HepG2 (cell line): ENCODE results near the gene POLR3E. TPM values are rescaled to one million over a fixed set of nuclear protein-coding genes. Genes with fewer than 3 reads are reported as not detected.

Experiments
- CENPT ChIP-seq: sonication (generic); formaldehyde crosslinking; IDR thresholded peaks from 2 replicates; pipeline ENCODE4 v1.8.0; 2022; ENCODE audit warnings: low read depth, mild to moderate bottlenecking, moderate library complexity, missing genetic modification reagents
- DPF2 ChIP-seq: sonication (generic); formaldehyde crosslinking; IDR thresholded peaks from 2 replicates; pipeline ENCODE4 v1.4.0; 2020; ENCODE audit warnings: mild to moderate bottlenecking, low read depth, missing genetic modification reagents, borderline replicate concordance
- EED ChIP-seq: sonication (generic); formaldehyde crosslinking; IDR thresholded peaks from 2 replicates; pipeline ENCODE4 v1.5.0; 2020; ENCODE audit warnings: mild to moderate bottlenecking, missing genetic modification reagents
- MED1 ChIP-seq: sonication (generic); formaldehyde crosslinking; IDR thresholded peaks from 2 replicates; pipeline ENCODE4 v1.4.0; 2020; ENCODE audit warnings: missing genetic modification reagents
- NAIF1 ChIP-seq: sonication (generic); formaldehyde crosslinking; IDR thresholded peaks from 2 replicates; pipeline ENCODE4 v1.5.0; 2020; ENCODE audit warnings: mild to moderate bottlenecking, missing genetic modification reagents, borderline replicate concordance
- NFE2L2 ChIP-seq: fragments of 150-350 bp; IDR thresholded peaks from 2 replicates; pipeline ENCODE4 v1.6.1; 2014; ENCODE audit warnings: low read length
- SKI ChIP-seq: fragments of 450-650 bp; IDR thresholded peaks from one replicate; pipeline ENCODE4 v1.6.1; 2018; ENCODE audit warnings: mild to moderate bottlenecking; ENCODE audit not compliant: partially characterized antibody
- TEAD3 ChIP-seq: optimal IDR thresholded peaks from 2 replicates; pipeline ENCODE3; 2016; ENCODE audit warnings: borderline replicate concordance
- YEATS2 ChIP-seq: sonication (generic); formaldehyde crosslinking; IDR thresholded peaks from 2 replicates; pipeline ENCODE4 v1.4.0; 2020; ENCODE audit warnings: missing genetic modification reagents, borderline replicate concordance
- ZEB1 ChIP-seq: IDR thresholded peaks from 2 replicates; pipeline ENCODE4 v1.6.1; 2012; ENCODE audit warnings: mild to moderate bottlenecking, low read depth, inconsistent platforms; ENCODE audit not compliant: insufficient replicate concordance
- ZMYM3 ChIP-seq: sonication (generic); formaldehyde crosslinking; IDR thresholded peaks from 2 replicates; pipeline ENCODE4 v1.5.1; 2020; ENCODE audit warnings: mild to moderate bottlenecking, missing genetic modification reagents
- ZNF256 ChIP-seq: sonication (generic); formaldehyde crosslinking; conservative IDR thresholded peaks from 2 replicates; pipeline ENCODE4 v1.4.0; 2020; ENCODE audit warnings: missing genetic modification reagents
- ZNF335 ChIP-seq: sonication (generic); formaldehyde crosslinking; IDR thresholded peaks from 2 replicates; pipeline ENCODE4 v1.4.0; 2020; ENCODE audit warnings: missing genetic modification reagents
- ZNF34 ChIP-seq: sonication (generic); formaldehyde crosslinking; IDR thresholded peaks from 2 replicates; pipeline ENCODE4 v1.4.0; 2020; ENCODE audit warnings: mild to moderate bottlenecking, missing genetic modification reagents, borderline replicate concordance
- ZNF460 ChIP-seq: sonication (generic); formaldehyde crosslinking; IDR thresholded peaks from 2 replicates; pipeline ENCODE4 v1.5.1; 2020; ENCODE audit warnings: missing genetic modification reagents, mild to moderate bottlenecking, borderline replicate concordance
- ZNF484 ChIP-seq: sonication (generic); formaldehyde crosslinking; IDR thresholded peaks from 2 replicates; pipeline ENCODE4 v1.5.1; 2020; ENCODE audit warnings: mild to moderate bottlenecking, low read depth, missing genetic modification reagents, borderline replicate concordance
- ZNF567 ChIP-seq: sonication (generic); formaldehyde crosslinking; IDR thresholded peaks from 2 replicates; pipeline ENCODE4 v1.8.1; 2023; ENCODE audit warnings: mild to moderate bottlenecking, missing genetic modification reagents, borderline replicate concordance
- ZNF570 ChIP-seq: sonication (generic); formaldehyde crosslinking; IDR thresholded peaks from 2 replicates; pipeline ENCODE4 v1.4.0; 2020; ENCODE audit warnings: mild to moderate bottlenecking, missing genetic modification reagents, borderline replicate concordance
- ZNF737 ChIP-seq: sonication (generic); formaldehyde crosslinking; IDR thresholded peaks from 2 replicates; pipeline ENCODE4 v1.5.0; 2020; ENCODE audit warnings: missing genetic modification reagents, mild to moderate bottlenecking, borderline replicate concordance
- ZNF790 ChIP-seq: sonication (generic); formaldehyde crosslinking; IDR thresholded peaks from 2 replicates; pipeline ENCODE4 v1.8.0; 2022; ENCODE audit warnings: missing genetic modification reagents, mild to moderate bottlenecking, borderline replicate concordance
- polyA plus RNA-seq, 8 experiments: library from polyadenylated mRNA; depleted of rRNA in 3 of 8; stranded (reverse) in 7 of 8; unstranded in 1 of 8; fragments of >200 nt; fragmentation: Illumina TruSeq in 4 of 8; extraction: Trizol in 4 of 8; gene quantifications; 2 replicates each; pipeline versions ENCODE4 v1.2.1 to v1.2.3, GENCODE V29; 2011 to 2016; ENCODE audit warnings: low read depth in 4 of 8, missing spikeins in 1 of 8, mixed read lengths in 1 of 8; ENCODE audit not compliant: insufficient read depth in 1 of 8
- total RNA-seq, 5 experiments: library from RNA; depleted of rRNA; stranded (reverse); fragments of >200 nt; fragmentation: Illumina TruSeq; extraction: Trizol; gene quantifications; 2 replicates each; pipeline ENCODE4 v1.2.3, GENCODE V29; 2016; ENCODE audit warnings: low read depth in 1 of 5
- TF ChIP-seq, protein P1 (sequence below): sonication (generic); formaldehyde crosslinking; IDR thresholded peaks from 2 replicates; pipeline ENCODE4 v1.8.0; 2022; ENCODE audit warnings: missing genetic modification reagents, mild to moderate bottlenecking, inconsistent platforms, borderline replicate concordance
- TF ChIP-seq, protein P2 (sequence below): sonication (generic); formaldehyde crosslinking; IDR thresholded peaks from 2 replicates; pipeline ENCODE4 v1.5.0; 2020; ENCODE audit warnings: mild to moderate bottlenecking, missing genetic modification reagents, moderate library complexity
- TF ChIP-seq, protein P3 (sequence below): sonication (generic); formaldehyde crosslinking; conservative IDR thresholded peaks from 2 replicates; pipeline ENCODE4 v1.8.0; 2022; ENCODE audit warnings: missing genetic modification reagents

The POLR3E gene
- total and polyA plus RNA-seq, 2 of the 13 experiments (the other 11 are each of a cell fraction or from before 2014, with no cell fraction given): 135 to 262 TPM

DNA sequence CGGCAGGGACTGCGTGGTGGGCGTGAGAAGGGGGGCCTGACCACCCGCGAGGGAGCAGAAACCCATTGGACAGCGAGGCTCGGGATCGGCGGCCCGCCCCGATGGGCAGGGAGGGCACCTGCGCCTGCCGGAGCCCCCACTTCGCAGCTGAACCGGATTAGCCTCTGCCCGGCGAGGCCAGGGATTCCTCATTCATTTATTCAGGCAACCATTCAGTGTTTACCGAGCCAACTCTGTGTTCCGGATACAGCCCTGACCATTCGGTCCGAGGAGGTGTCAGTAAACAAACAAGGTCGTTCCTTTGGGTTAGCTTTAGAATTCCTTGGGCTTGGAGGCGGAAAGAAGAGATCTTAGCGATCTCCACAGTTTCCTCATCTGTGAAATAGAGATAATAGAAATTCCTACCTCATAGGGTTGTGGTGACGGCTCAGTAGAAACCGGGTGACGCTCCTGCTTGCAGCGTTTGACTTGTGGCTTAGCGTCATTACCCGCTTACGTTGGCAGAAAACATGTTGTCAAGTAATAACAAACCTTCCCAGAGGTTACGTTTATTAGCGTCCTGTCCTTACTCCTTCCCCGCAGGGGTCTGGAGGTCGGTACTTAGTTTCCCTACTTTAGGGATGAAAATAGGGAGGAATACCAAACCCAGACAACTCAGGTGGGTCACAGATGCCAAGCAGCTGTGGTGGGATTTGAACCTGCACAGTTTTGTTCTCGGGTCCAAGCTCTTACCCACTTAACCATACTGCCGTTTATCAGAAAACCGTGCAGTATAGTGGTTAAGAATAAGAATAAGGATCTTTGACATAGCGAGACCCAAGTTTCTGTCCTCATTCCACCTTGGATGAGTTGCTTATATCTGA lies 893 bp downstream of the POLR3E start (continued):
- TF ChIP-seq ZEB1 (peak; percentile 17), YEATS2 (CRISPR knock-in tag) (no peak), ZNF737 (CRISPR knock-in tag) (no peak), ZNF484 (no peak), ZNF34 (0 out of 2 replicates have a peak, but pooled peaks have one; percentile 44), SKI (peak; percentile 37), ZNF335 (CRISPR knock-in tag) (no peak), ZMYM3 (0 out of 2 replicates have a peak, but pooled peaks have one; percentile 8), NAIF1 (CRISPR knock-in tag) (0 out of 2 replicates have a peak, but pooled peaks have one; percentile 50), ZNF567 (CRISPR knock-in tag) (no peak; the same call in 1 of the 2 replicates), NFE2L2 (no peak), CENPT (CRISPR knock-in tag) (peak; percentile 39), ZNF460 (CRISPR knock-in tag) (no peak), DPF2 (CRISPR knock-in tag) (0 out of 2 replicates have a peak, but pooled peaks have one; percentile 13), ZNF790 (CRISPR knock-in tag) (no peak), ZNF570 (CRISPR knock-in tag) (0 out of 2 replicates have a peak, but pooled peaks have one; percentile 65), EED (CRISPR knock-in tag) (0 out of 2 replicates have a peak, but pooled peaks have one; percentile 3), ZNF256 (CRISPR knock-in tag) (peak; percentile 80), MED1 (CRISPR knock-in tag) (peak; percentile 48), TEAD3 (CRISPR knock-in tag) (no peak)
- TF ChIP-seq, protein P1, sequence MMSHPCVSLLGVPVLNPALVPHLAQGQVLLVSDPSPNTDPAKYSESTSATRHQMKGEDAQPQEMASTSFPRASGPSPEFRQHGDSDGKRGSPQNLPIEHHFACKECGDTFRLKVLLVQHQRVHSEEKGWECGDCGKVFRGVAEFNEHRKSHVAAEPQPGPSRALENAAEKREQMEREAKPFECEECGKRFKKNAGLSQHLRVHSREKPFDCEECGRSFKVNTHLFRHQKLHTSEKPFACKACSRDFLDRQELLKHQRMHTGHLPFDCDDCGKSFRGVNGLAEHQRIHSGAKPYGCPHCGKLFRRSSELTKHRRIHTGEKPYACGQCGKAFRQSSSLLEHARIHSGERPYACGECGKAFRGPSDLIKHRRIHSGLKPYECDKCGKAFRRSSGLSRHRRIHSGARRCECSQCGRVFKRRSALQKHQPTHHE: no peak
- TF ChIP-seq, protein P2, sequence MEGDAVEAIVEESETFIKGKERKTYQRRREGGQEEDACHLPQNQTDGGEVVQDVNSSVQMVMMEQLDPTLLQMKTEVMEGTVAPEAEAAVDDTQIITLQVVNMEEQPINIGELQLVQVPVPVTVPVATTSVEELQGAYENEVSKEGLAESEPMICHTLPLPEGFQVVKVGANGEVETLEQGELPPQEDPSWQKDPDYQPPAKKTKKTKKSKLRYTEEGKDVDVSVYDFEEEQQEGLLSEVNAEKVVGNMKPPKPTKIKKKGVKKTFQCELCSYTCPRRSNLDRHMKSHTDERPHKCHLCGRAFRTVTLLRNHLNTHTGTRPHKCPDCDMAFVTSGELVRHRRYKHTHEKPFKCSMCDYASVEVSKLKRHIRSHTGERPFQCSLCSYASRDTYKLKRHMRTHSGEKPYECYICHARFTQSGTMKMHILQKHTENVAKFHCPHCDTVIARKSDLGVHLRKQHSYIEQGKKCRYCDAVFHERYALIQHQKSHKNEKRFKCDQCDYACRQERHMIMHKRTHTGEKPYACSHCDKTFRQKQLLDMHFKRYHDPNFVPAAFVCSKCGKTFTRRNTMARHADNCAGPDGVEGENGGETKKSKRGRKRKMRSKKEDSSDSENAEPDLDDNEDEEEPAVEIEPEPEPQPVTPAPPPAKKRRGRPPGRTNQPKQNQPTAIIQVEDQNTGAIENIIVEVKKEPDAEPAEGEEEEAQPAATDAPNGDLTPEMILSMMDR (CRISPR knock-in tag): no peak; the same call in 1 of the 2 replicates
- TF ChIP-seq, protein P3, sequence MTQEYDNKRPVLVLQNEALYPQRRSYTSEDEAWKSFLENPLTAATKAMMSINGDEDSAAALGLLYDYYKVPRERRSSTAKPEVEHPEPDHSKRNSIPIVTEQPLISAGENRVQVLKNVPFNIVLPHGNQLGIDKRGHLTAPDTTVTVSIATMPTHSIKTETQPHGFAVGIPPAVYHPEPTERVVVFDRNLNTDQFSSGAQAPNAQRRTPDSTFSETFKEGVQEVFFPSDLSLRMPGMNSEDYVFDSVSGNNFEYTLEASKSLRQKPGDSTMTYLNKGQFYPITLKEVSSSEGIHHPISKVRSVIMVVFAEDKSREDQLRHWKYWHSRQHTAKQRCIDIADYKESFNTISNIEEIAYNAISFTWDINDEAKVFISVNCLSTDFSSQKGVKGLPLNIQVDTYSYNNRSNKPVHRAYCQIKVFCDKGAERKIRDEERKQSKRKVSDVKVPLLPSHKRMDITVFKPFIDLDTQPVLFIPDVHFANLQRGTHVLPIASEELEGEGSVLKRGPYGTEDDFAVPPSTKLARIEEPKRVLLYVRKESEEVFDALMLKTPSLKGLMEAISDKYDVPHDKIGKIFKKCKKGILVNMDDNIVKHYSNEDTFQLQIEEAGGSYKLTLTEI (CRISPR knock-in tag): no peak
